Brain pericyte (primary cell): ENCODE measurements around the gene PPP1R26.

ENCODE experiments used
- DNase-seq: peaks from one replicate; pipeline ENCODE4 v3.0.0-alpha.2; 2012; ENCODE audit warnings: low read depth, low spot score

Gene PPP1R26

GRCh38 chr9:135487281-135488012 lies 7.9 kb downstream of the PPP1R26 start:
- no peak for DNase-seq

DNA sequence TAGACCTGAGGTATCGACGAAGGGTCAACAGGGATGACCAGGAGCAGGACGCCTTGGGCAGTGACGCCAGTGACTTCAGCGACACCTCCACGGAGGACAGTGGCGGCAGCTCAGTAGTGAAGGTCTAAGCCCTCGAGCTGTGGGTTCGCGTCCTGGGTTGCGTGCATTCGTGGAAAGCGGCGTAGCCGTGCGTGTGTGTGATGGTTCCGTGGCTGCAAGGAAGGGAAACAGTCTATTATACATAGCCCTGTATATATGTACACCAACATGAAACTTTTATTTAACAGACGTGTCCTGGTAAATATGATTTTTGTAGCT lies 8.4 kb downstream of the PPP1R26 start:
- no peak for DNase-seq

GRCh38 chr9:135488527-135488926 lies 8.9 kb downstream of the PPP1R26 start:
- no peak for DNase-seq

DNA sequence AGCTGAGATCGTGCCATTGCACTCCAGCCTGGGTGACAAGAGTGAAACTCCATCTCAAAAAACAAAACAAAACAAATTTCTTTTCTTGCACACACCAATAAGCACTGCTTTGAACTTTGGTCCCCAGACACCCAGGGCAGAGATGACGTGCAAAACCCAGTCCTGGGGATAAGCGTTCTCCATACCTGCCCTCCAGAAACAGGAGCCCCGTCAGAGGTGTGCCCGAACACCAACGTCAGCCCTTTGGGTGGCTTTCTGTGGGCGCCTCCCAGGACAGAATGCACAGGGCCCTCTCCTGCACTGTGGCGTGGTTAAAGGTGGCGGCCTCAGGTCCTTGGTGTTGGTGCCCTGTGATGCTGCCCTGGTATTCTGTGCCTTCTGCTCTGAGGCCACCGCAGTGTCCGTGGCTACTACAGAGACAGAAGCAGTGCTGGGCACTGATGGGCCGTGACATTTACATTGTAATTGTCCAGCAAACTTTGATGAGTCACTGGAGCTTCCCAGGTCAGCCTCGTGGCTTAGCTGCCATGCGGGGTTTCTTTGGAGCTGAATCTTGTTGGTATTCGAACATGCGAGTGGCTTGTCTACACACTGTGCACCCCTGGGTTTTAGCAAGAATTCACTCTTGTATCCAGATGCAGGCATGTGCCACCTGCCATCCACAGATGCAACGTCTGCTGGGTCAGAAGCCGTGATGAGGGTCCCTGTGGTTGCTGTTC lies 9.8 kb downstream of the PPP1R26 start:
- DNase-seq, result no peak

DNA sequence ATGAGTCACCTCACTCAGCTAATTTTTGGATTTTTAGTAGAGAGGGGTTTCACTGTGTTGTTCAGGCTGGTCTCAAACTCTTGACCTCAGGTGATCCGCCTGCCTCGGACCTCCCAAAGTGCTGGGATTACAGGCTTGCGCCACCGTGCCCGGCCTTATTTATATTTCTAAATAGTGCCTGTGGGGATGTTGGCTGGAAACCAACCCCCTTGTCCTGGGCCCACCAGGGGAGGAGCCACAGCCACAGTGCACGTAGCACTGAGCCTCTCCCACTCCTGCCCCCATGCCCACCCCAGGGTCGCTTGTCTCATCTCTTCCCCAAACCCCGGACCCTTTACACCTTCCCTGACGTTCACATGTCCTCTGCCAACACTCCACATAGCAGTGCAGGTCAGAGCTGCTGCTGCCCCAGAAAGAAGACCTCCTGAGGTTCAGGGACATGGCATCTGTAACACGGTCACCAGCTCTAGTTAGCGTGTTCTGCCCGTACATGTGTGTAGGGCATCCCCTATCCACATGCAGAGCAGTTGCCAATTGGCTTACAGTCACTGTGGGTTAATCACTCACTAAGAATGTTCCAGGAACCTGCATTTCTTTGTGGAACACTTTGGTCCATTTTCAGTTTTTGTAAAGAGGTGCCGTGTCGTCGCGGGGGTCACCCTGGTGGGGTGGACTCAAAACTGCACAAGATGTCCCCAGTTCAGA lies 10.7 kb downstream of the PPP1R26 start:
- no peak for DNase-seq

GRCh38 chr9:135490980-135491464 lies 11.4 kb downstream of the PPP1R26 start:
- DNase-seq, result no peak

DNA sequence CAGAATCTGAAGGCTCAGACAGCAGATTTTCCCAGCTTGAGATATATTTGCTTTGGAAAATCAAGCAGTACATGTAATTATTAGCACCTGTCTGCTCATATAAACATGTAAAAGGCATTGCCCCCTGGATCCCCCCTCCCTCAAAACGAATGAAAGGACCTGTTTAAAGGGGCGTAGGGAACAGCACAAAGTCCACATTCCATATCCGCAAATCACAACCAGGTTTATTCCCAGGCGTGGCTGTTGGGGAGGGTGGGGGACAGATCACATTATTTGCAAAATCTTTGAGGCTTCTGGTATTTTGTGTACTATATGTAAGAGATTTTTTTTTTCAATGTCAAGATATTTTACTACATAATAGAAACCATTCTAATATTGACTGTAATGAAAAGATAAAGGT lies 12.2 kb downstream of the PPP1R26 start:
- DNase-seq, result no peak

DNA sequence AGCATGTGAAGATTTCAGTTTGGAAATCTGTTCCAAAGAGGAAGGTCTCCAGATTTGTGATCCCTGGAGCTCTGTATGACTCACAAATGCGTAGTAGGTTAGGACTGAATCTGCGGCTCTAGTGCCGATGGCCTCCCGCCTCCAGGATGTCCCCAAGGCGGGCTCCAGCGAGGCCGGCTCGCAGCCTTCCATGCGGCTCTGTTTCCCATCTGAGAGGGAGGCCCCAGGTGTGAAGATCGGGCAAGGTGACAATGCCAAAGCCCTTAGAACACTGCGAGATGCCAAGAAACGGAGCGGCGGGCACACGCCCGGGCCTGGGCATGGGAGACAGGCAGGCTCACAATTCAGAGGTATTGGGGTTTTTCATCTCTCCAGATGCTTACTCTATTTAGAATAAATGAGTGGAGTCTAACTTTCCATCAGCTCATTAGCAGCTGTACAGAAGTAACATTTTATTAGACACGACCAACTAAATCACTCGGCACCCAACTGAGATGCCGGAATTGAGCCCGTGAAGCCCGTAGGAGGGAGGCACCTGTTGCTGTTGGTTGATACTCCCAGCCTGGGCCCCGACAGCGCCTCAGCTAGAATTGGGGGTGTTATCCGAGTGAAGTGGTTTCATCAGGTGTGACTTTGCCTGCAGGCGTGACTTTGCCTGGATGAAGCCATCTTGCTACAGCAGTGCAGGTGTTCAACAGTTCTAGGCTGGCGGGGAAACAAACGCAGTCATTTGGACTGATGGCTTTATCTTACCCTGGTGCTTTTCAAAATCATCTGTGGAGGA lies 13.5 kb downstream of the PPP1R26 start:
- no peak for DNase-seq

DNA sequence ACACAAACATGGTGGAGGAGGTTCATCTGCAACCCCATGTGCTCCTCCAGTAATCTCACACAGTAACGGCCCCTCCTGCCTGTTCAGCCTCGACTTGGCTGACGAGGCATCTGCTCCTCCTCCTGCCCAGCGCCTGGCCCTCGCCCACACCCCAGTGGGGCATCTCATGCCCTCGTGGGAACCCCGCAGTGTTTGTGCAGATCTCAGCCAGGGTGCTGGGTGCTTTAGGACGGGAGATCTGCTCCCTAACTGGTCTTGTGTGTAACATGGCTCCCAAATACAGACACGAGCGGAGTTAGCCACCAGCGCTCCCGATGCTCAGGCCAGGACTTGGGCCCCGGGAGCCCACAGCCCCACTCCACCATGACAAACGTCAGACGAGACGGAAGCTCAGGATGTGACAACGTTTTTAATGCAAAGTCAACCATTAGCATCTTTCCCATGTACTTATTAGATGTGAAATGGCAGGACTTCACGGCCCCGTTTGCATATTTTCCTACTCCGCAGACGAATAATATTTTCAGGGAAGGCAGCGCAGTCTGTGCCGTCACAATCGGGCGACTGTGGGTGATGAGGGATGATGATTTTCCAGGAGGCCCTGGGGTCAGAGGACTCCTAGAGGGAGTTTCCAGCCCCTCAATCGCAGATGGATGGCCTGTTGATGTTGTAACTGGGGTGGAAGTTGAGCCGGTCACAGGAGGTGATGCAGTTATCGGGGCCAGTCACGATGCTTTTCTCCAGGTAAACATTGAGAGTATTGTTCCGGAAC lies 15.4 kb downstream of the PPP1R26 start:
- no peak for DNase-seq

DNA sequence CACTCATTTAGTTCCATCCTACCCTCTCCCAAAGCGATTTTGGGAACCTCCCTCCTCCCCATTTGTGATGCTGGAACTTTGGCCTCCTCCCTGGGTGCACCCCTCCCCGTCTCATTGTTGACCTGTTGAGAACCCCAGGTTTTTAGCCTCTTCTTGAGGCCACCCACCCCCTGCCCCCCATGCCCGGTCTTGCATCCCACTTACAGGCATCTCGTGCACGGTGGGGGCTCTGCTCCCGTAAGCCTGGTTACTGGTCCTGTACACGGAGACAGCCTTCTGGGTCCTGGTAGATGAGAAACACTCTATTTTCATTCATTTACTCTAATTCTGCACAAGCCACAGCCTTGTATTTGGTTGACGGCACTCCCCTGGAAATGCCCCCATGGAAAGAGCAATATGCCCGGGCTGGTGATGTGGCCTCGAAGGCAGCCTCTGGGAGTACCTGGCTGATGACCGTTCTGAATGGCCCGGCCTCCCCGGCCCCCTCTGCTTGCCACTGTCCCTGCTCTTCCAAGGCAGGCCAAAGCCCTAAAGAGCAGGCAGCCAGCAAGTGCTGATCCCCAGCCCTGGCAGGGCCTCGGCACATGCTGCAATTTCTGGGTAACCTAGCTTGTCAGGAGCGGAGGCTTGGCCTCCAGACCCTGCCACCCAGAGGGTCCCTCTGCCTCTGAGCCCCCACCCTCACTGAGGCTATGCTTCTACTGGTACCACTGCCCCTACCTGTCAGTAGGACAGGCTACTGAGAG lies 19.0 kb downstream of the PPP1R26 start:
- DNase-seq, result no peak

- no peak for DNase-seq
These were observed 19.9 kb downstream of the PPP1R26 start for GRCh38 chr9:135499326-135500070.

GRCh38 chr9:135500071-135500524 lies 20.5 kb downstream of the PPP1R26 start:
- DNase-seq, result peak; percentile 20

DNA sequence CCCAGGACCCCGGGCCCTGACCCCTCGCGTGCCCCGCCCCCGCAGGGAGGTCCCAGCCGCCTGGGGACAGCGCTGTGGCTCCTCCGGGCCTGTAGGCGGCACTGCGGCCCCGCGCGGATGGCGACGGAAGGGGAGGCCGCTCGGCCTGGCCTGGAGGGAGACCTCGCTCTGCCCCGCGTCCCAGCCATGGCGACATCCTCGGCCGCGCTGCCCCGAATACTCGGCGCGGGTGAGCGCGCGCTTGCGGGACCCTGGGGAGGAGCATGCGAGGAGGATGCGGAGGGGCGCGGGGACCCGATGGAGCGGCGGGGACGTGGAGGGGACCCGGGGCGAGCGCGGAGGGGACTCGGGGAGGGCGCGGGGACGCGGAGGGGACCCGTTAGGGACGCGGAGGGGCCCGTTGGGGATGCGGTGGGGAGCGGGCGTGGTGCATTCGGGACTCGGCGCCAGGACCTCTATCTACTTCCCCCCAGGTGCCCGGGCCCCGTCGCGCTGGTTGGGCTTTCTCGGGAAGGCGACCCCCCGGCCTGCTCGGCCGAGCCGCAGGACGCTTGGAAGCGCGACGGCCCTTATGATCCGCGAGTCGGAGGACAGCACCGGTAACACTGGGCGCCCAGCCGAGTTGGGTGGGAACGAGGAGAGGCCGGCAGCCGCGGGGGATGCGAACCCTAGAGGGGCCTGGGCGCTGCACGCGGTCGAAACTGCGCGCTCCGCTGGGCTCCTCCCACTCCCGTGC lies 21.1 kb downstream of the PPP1R26 start, which contains the start of gene MRPS2:
TSS of gene MRPS2 (plus strand) at position 158 of the 736 bp plus-strand sequence. CDS start at position 187, 29 bp downstream.
- peak; percentile 47 for DNase-seq

DNA sequence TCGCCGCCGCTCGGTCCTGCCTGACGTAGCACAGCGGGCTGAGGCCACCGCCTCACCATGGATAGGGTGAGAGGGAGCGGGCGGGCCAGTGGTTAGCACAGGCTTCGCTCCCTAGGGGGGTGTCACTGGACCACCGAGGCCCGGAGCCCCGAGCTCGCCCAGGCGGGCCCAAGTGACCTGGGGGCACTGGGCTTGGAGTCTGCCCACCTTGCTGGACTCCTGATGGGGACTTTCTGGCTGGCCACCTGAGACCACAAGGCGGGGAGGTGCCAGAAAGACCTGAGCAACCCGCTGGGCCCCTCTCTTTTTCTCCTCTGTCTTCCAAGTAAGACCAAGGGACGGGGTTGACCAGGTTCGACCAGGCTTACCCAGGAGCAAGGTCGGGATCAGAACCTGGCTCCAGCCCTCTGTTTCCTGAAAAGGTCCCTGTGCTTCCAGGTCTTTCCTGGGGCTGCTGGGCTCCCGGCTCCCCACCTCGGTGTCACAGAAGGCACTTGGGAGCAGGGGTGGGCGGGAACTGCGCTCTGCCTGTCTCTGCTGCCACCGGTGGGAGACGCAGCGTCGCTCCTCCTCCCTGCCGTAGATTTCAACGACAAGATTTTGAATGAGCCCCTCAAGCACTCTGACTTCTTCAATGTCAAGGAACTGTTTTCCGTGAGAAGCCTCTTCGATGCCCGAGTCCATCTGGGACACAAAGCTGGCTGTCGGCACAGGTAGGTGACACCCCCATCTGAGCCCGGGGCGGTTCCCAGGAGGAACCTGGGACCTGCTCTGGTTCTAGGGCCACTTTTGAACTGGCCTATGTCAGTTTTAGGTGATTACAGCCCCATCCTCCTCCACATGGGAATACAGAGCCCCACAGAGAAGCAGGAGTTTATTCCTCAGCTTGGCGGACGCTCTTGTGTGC lies 21.9 kb downstream of the PPP1R26 start:
- no peak for DNase-seq

DNA sequence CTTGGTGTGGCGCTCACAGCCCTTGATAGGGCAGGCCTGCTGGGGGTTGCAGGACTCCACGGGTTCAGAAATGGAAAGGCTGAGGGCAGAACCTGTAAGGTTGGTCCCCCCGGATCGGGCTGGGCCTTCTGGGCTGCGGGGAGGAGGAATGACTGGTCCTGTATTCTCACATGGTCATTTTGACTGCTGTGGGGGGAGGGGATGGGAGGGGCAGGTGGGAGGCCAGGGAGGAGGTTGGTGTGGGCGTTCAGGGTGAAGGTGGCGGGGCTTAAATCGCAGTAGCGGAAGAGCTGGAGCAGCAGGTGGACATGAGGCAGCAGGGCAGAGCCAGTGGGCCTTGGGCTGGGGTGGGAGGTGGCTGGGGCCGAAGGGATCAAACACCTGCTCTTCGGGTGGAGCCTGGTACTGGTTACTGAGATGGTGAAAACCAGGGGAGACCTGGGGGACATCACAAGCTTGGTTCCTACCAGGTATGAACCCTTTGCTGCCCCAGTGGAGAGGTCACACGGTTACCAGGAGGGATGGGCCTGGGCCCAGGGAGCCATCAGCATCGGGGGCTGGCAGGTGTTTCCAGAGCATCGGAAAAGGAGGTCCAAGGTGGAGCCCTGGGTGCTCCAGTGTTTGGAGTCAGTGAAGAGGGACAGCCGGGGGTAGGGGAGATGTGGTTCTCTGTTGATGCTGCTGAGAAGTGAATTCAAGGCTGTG lies 22.7 kb downstream of the PPP1R26 start:
- no peak for DNase-seq

DNA sequence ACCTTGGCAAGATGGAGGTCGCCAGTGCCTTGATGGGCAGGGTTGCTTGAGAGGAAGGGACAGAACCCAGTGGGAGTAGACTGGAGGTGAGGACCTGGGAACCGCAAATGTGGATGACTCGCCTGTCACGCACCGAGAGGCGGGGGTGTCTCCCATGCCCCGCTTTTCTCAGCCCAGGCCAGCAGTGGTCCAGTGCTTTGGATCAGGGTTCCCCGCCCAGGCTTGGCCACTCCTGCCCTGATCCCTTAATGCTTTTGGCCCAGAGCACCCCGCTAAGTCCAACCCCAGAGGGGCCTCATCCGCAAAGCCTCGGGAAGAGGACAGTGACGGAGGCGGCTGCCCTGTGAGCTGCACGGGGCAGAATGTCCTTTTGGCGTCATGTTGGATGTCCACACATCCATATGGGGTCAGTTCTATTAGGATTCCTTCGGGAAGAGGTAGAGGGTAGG lies 23.3 kb downstream of the PPP1R26 start:
- DNase-seq, result no peak
